ENCODE measurements around the gene ARHGEF11.

DNA sequence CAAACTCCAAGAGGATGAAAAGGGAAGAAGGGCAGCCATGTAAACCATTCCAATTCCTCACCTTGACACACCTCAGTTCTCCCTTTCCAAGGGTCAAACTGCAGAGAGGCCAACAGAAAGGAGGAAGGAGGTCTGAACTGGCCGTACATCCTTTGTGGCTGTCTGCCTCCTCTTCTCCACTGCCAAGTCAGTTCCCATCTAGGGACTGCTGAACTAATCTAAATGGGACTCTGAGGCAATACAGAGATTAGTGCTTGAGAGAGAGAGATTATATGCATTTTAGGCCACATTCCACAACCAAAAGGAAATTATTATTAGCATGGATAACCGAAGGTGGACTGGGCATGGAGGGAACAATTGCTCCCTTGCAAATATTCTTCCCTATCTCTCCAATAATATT lies 2.7 kb downstream of the ARHGEF11 start:
- TF ChIP-seq, protein P1, sequence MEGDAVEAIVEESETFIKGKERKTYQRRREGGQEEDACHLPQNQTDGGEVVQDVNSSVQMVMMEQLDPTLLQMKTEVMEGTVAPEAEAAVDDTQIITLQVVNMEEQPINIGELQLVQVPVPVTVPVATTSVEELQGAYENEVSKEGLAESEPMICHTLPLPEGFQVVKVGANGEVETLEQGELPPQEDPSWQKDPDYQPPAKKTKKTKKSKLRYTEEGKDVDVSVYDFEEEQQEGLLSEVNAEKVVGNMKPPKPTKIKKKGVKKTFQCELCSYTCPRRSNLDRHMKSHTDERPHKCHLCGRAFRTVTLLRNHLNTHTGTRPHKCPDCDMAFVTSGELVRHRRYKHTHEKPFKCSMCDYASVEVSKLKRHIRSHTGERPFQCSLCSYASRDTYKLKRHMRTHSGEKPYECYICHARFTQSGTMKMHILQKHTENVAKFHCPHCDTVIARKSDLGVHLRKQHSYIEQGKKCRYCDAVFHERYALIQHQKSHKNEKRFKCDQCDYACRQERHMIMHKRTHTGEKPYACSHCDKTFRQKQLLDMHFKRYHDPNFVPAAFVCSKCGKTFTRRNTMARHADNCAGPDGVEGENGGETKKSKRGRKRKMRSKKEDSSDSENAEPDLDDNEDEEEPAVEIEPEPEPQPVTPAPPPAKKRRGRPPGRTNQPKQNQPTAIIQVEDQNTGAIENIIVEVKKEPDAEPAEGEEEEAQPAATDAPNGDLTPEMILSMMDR (IDR thresholded peaks at IDR 0.05): no peak
- TF ChIP-seq POLR2AphosphoS5 (IDR thresholded peaks at IDR 0.05; ENCODE audit: low read depth, low read length): no peak
- no peak for TF ChIP-seq SIN3A (IDR thresholded peaks at IDR 0.05; ENCODE audit: borderline replicate concordance, insufficient read depth, low read depth, low read length)
- TF ChIP-seq, protein P2, sequence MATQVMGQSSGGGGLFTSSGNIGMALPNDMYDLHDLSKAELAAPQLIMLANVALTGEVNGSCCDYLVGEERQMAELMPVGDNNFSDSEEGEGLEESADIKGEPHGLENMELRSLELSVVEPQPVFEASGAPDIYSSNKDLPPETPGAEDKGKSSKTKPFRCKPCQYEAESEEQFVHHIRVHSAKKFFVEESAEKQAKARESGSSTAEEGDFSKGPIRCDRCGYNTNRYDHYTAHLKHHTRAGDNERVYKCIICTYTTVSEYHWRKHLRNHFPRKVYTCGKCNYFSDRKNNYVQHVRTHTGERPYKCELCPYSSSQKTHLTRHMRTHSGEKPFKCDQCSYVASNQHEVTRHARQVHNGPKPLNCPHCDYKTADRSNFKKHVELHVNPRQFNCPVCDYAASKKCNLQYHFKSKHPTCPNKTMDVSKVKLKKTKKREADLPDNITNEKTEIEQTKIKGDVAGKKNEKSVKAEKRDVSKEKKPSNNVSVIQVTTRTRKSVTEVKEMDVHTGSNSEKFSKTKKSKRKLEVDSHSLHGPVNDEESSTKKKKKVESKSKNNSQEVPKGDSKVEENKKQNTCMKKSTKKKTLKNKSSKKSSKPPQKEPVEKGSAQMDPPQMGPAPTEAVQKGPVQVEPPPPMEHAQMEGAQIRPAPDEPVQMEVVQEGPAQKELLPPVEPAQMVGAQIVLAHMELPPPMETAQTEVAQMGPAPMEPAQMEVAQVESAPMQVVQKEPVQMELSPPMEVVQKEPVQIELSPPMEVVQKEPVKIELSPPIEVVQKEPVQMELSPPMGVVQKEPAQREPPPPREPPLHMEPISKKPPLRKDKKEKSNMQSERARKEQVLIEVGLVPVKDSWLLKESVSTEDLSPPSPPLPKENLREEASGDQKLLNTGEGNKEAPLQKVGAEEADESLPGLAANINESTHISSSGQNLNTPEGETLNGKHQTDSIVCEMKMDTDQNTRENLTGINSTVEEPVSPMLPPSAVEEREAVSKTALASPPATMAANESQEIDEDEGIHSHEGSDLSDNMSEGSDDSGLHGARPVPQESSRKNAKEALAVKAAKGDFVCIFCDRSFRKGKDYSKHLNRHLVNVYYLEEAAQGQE (IDR thresholded peaks at IDR 0.05; ENCODE audit: insufficient read depth in 1 of 2, low read depth in 2 of 2, low read length in 1 of 2): no peak
- no peak for TF ChIP-seq TCF7L2 (IDR thresholded peaks at IDR 0.05; ENCODE audit: low read depth, low read length)
